ENCODE measurements around the gene GBP4.
"Not testable (repeated sequence)": the region's sequence is repeated elsewhere in the genome, so short reads cannot be mapped to it uniquely, and the experiment has no call there.

GBP4 gene

DNA sequence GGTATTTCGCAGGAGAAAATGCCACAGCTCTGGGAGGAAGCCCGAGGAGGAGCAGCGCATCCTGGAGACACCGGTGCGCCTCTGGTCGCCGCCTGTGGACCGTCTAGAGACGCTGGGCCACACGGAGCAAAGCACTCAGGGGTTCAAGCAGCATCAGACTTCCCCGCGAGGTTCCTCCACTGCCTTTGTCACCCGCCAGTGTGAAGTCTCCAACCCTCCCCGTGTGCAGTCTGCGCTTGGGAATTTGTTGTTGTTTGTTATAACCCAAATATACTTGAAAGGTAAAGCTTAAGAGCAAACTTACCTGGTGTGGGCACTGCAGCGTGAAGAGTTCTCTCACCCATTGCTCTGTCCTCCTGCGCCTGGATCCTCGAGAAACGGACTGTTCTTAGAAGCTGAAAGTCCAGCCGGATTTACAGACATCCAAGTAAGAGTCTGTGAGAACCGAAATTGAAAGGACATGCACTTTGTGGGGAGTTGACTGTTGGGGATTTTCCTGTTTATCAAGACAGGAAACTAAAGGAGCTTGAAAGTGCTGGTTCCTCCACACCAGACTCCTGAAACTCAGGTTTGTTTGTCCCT lies at the start of gene GBP4:
TSS of gene GBP4 (minus strand) at position 452 of the 582 bp plus-strand sequence. CDS start at position 344, 108 bp downstream.
- DNase-seq (ENCODE audit: low spot score in 2 of 2), result peak in 1 of 2 donors; percentile 18
- Mint-ChIP-seq H3K4me3 (peak within 1 kb of the TSS; percentile 90), H3K36me3 (peaks cover 10% of the 10 kb centered on the region), H3K9me3 (no peaks in the 10 kb centered on the region), H3K27ac (peak within 1 kb of the TSS; percentile 94), H3K27me3 (no peaks in the 10 kb centered on the region), H3K4me1 (peaks cover 21% of the 10 kb centered on the region)
- peak; percentile 62 for ATAC-seq (ENCODE audit: low read depth)

DNA sequence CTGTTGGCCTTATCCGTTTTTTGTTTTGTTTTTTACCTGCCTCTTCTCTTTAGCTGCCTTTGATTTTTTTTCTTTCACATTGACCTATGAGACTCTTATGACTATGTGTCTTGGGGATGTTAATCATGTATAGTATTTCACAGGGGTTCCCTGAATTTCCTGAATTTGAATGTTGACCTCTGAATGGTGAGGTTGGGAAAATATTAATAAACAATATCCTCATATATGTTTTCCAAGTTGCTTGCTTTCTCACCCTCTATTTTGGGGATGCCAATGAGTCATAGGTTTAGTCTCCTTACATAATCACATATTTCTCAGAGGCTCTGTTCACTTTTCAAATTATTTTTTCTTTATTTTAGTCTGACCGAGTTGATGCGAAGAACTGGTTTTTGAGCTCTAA lies 44.3 kb upstream of the GBP4 start:
- peaks cover 3% of the 10 kb centered on the region for H3K9me3 Mint-ChIP-seq
- peaks cover 7% of the 10 kb centered on the region for H3K4me1 Mint-ChIP-seq
- DNase-seq (ENCODE audit: low spot score in 2 of 2), result no peak
- H3K4me3 Mint-ChIP-seq, result no peak overlapping the region
- no peaks in the 10 kb centered on the region for H3K27me3 Mint-ChIP-seq
- no peak overlapping the region for H3K27ac Mint-ChIP-seq
- peaks cover 3% of the 10 kb centered on the region for H3K36me3 Mint-ChIP-seq
- no peak for ATAC-seq (ENCODE audit: low read depth)

- peaks cover 2% of the 10 kb centered on the region for H3K9me3 Mint-ChIP-seq
- H3K4me3 Mint-ChIP-seq, result no peak overlapping the region
- no peaks in the 10 kb centered on the region for H3K27me3 Mint-ChIP-seq
- ATAC-seq (ENCODE audit: low read depth) (no peak), DNase-seq (ENCODE audit: low spot score in 2 of 2) (no peak)
- no peaks in the 10 kb centered on the region for H3K4me1 Mint-ChIP-seq
- peaks cover 4% of the 10 kb centered on the region for H3K36me3 Mint-ChIP-seq
- H3K27ac Mint-ChIP-seq, result no peak overlapping the region
Observed at GRCh38 chr1:89221341-89221740, 22.6 kb upstream of the GBP4 start.

DNA sequence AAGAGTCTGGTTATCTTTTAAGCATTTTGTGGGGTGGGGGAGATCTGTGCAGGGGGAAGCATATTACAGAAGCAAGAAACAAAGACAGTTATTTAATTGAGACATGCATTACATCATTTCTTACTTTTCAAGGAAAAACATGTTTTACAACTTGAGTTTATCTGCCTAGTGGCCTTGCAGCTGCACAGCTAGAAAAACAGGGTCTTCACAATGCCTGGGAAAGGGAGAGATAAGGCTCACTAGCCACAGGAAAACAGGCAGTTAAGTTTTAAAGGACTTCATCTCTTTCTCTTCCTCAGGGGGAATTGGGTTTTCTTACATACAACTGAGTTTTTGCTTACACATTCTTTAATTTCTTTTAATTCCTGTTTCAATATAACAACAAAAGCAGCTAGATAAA lies 21.1 kb upstream of the GBP4 start:
- not testable (repeated sequence) for H3K36me3 Mint-ChIP-seq

GRCh38 chr1:89218941-89219340 lies 20.2 kb upstream of the GBP4 start:
- not testable (repeated sequence) for H3K27me3 Mint-ChIP-seq; H3K4me1 Mint-ChIP-seq; H3K4me3 Mint-ChIP-seq; DNase-seq (ENCODE audit: low spot score in 2 of 2); H3K9me3 Mint-ChIP-seq; H3K27ac Mint-ChIP-seq; ATAC-seq (ENCODE audit: low read depth); H3K36me3 Mint-ChIP-seq

More for the DNA sequence above, 21.1 kb upstream of the GBP4 start:
- ATAC-seq (ENCODE audit: low read depth); H3K27ac Mint-ChIP-seq; H3K4me1 Mint-ChIP-seq; DNase-seq (ENCODE audit: low spot score in 2 of 2); H3K4me3 Mint-ChIP-seq; H3K9me3 Mint-ChIP-seq; H3K27me3 Mint-ChIP-seq: not testable (repeated sequence)

- DNase-seq (ENCODE audit: low spot score in 2 of 2) (no peak), ATAC-seq (ENCODE audit: low read depth) (no peak)
- Mint-ChIP-seq H3K27me3 (no peaks in the 10 kb centered on the region), H3K36me3 (peaks cover 4% of the 10 kb centered on the region), H3K4me3 (no peak overlapping the region), H3K9me3 (peaks cover 5% of the 10 kb centered on the region), H3K4me1 (no peaks in the 10 kb centered on the region), H3K27ac (no peak overlapping the region)
Observed at GRCh38 chr1:89213347-89213746, 14.6 kb upstream of the GBP4 start.

GRCh38 chr1:89211035-89211634 lies 12.4 kb upstream of the GBP4 start:
- Mint-ChIP-seq H3K27me3 (no peaks in the 10 kb centered on the region), H3K4me3 (no peak overlapping the region), H3K4me1 (peaks cover 2% of the 10 kb centered on the region), H3K36me3 (peaks cover 10% of the 10 kb centered on the region), H3K27ac (no peak overlapping the region), H3K9me3 (peaks cover 10% of the 10 kb centered on the region)
- ATAC-seq (ENCODE audit: low read depth) (no peak), DNase-seq (ENCODE audit: low spot score in 2 of 2) (no peak)

GRCh38 chr1:89206373-89206772 lies 7.6 kb upstream of the GBP4 start:
- Mint-ChIP-seq H3K4me1 (peaks cover 5% of the 10 kb centered on the region), H3K9me3 (peaks cover 15% of the 10 kb centered on the region), H3K4me3 (no peak overlapping the region), H3K27me3 (no peaks in the 10 kb centered on the region), H3K36me3 (peaks cover 20% of the 10 kb centered on the region), H3K27ac (no peak overlapping the region)
- no peak for DNase-seq (ENCODE audit: low spot score in 2 of 2)
- peak; percentile 72 for ATAC-seq (ENCODE audit: low read depth)

DNA sequence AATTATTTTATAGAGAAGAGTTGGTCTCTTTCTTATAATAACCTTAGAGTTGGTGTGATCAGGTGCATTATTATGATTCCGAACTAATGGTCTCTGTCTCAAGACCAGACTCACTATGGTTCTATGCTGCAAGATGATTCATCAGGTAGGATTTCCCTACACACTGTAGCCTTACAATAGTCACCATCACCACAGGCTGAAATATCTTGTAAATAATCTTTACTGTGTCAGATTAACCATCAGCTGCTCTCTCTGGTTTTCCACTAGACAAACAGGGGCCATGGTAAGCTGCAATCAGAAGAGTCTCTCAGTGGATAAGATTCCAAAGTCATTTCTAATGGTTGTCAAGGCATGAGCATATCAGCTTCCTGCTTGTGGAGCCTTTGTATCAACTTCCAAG lies 4.4 kb upstream of the GBP4 start:
- H3K36me3 Mint-ChIP-seq, result peaks cover 17% of the 10 kb centered on the region
- ATAC-seq (ENCODE audit: low read depth) (no peak), DNase-seq (ENCODE audit: low spot score in 2 of 2) (no peak)
- peaks cover 20% of the 10 kb centered on the region for H3K4me1 Mint-ChIP-seq
- no peak overlapping the region for H3K4me3 Mint-ChIP-seq
- peaks cover 10% of the 10 kb centered on the region for H3K9me3 Mint-ChIP-seq
- H3K27ac Mint-ChIP-seq, result no peak overlapping the region
- H3K27me3 Mint-ChIP-seq, result no peaks in the 10 kb centered on the region

GRCh38 chr1:89201106-89201794 lies 2.5 kb upstream of the GBP4 start:
- Mint-ChIP-seq H3K4me1 (peaks cover 19% of the 10 kb centered on the region), H3K36me3 (peaks cover 14% of the 10 kb centered on the region), H3K27me3 (no peaks in the 10 kb centered on the region), H3K9me3 (peaks cover 5% of the 10 kb centered on the region), H3K27ac (peak overlapping the region; percentile 84), H3K4me3 (no peak overlapping the region)
- ATAC-seq (ENCODE audit: low read depth), result peak; percentile 55
- no peak for DNase-seq (ENCODE audit: low spot score in 2 of 2)

GRCh38 chr1:89200663-89201062 lies 1.9 kb upstream of the GBP4 start:
- ATAC-seq (ENCODE audit: low read depth), result peak; percentile 50
- Mint-ChIP-seq H3K27ac (peak overlapping the region; percentile 84), H3K36me3 (peaks cover 14% of the 10 kb centered on the region), H3K4me3 (peak overlapping the region; percentile 9), H3K4me1 (peaks cover 19% of the 10 kb centered on the region), H3K27me3 (no peaks in the 10 kb centered on the region), H3K9me3 (peaks cover 5% of the 10 kb centered on the region)
- no peak for DNase-seq (ENCODE audit: low spot score in 2 of 2)

DNA sequence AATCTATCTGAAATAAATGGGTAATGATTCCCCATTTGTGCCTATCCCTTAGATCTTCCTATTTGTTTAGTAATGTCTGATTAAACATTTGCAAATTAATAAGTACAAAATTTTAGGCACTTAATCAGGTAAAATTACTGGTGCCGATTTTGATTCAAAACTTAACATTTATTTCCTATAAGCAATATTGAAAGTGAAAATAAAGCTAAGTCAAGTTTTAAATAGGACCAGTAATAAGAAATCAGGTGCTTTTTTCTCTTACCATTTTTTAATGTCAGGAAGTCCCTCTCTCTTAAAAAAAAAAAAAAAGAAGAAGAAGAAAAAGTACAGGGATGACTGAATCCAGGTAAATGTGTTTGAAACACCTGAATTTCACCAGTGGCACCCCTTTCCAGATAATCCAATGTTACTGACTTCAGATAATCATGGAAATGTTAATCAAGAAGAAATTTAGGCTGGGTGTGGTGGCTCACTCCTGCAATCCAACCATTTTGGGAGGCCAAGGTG lies 836 bp upstream of the GBP4 start:
- Mint-ChIP-seq H3K27ac (peak overlapping the region; percentile 94), H3K9me3 (peaks cover 5% of the 10 kb centered on the region), H3K36me3 (peaks cover 11% of the 10 kb centered on the region), H3K27me3 (no peaks in the 10 kb centered on the region), H3K4me3 (peak overlapping the region; percentile 90), H3K4me1 (peaks cover 19% of the 10 kb centered on the region)
- DNase-seq (ENCODE audit: low spot score in 2 of 2), result no peak
- peak; percentile 19 for ATAC-seq (ENCODE audit: low read depth)

DNA sequence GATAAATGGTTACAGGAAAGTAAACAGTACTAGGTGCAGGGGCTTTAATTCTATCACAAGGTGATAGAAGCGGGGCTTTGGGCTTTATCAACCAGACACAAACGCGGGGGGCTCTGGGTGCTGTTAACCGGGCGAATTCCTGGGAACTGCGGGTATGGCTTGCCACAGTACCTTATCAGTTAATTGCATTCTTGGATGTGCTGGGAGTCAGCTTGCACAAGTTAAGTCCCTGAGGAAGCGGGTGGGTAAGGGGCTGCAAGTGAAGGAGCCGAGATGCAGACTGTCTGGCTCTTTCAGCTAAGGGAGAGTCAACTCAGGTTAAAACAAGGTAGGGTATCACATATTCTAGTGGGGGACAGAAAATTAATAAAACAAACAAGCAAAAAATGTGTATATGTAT lies 661 bp downstream of the GBP4 start:
- Mint-ChIP-seq H3K36me3 (peaks cover 13% of the 10 kb centered on the region), H3K27ac (peak overlapping the region; percentile 94), H3K4me3 (peak overlapping the region; percentile 90), H3K9me3 (no peaks in the 10 kb centered on the region), H3K27me3 (no peaks in the 10 kb centered on the region), H3K4me1 (peaks cover 22% of the 10 kb centered on the region)
- ATAC-seq (ENCODE audit: low read depth), result no peak
- no peak for DNase-seq (ENCODE audit: low spot score in 2 of 2)

- no peak for ATAC-seq (ENCODE audit: low read depth)
- DNase-seq (ENCODE audit: low spot score in 2 of 2), result no peak
- Mint-ChIP-seq H3K4me3 (no peak overlapping the region), H3K27me3 (no peaks in the 10 kb centered on the region), H3K9me3 (no peaks in the 10 kb centered on the region), H3K4me1 (peaks cover 12% of the 10 kb centered on the region), H3K27ac (no peak overlapping the region), H3K36me3 (peaks cover 23% of the 10 kb centered on the region)
Observed at GRCh38 chr1:89195476-89195875, 3.3 kb downstream of the GBP4 start.
